H1 (cell line): ENCODE data around the gene SYT6. TPM values are rescaled to one million over a fixed set of nuclear protein-coding genes. Genes with fewer than 3 reads are reported as not detected.

ENCODE experiments used
- polyA plus RNA-seq, 7 experiments: library from polyadenylated mRNA; depleted of rRNA in 3 of 7; stranded (reverse) in 5 of 7; unstranded in 2 of 7; fragments of >200 nt in 5 of 7; fragments of 200-250 nt in 2 of 7; gene quantifications; 1 replicate in 5 of 7; 2 replicates in 1 of 7; 4 replicates in 1 of 7; pipeline versions ENCODE4 v1.2.1 to v1.2.3, GENCODE V29; 2011 to 2013; ENCODE audit warnings: missing spikeins in 2 of 7, mixed read lengths in 2 of 7
- total RNA-seq: library from RNA; stranded (reverse); fragmentation: NEBNext Ultra II Directional; extraction: Animal tissue kit (Norgen Biotek cat#: 25700); gene quantifications from 2 replicates; pipeline ENCODE4 v1.2.1, GENCODE V29; 2021
- TF ChIP-seq, protein P1 (sequence below): fragments of 300-600 bp; sonication (generic); IDR thresholded peaks from 2 replicates; pipeline ENCODE4 v1.7.1; 2012; ENCODE audit warnings: low read length, moderate library complexity, mild to moderate bottlenecking, inconsistent platforms; ENCODE audit not compliant: insufficient replicate concordance

The SYT6 gene
- total and polyA plus RNA-seq, 2 of the 8 experiments (the other 6 are each of a cell fraction or from before 2014, with no cell fraction given), result 33.7 to 83.5 TPM

- TF ChIP-seq, protein P1, sequence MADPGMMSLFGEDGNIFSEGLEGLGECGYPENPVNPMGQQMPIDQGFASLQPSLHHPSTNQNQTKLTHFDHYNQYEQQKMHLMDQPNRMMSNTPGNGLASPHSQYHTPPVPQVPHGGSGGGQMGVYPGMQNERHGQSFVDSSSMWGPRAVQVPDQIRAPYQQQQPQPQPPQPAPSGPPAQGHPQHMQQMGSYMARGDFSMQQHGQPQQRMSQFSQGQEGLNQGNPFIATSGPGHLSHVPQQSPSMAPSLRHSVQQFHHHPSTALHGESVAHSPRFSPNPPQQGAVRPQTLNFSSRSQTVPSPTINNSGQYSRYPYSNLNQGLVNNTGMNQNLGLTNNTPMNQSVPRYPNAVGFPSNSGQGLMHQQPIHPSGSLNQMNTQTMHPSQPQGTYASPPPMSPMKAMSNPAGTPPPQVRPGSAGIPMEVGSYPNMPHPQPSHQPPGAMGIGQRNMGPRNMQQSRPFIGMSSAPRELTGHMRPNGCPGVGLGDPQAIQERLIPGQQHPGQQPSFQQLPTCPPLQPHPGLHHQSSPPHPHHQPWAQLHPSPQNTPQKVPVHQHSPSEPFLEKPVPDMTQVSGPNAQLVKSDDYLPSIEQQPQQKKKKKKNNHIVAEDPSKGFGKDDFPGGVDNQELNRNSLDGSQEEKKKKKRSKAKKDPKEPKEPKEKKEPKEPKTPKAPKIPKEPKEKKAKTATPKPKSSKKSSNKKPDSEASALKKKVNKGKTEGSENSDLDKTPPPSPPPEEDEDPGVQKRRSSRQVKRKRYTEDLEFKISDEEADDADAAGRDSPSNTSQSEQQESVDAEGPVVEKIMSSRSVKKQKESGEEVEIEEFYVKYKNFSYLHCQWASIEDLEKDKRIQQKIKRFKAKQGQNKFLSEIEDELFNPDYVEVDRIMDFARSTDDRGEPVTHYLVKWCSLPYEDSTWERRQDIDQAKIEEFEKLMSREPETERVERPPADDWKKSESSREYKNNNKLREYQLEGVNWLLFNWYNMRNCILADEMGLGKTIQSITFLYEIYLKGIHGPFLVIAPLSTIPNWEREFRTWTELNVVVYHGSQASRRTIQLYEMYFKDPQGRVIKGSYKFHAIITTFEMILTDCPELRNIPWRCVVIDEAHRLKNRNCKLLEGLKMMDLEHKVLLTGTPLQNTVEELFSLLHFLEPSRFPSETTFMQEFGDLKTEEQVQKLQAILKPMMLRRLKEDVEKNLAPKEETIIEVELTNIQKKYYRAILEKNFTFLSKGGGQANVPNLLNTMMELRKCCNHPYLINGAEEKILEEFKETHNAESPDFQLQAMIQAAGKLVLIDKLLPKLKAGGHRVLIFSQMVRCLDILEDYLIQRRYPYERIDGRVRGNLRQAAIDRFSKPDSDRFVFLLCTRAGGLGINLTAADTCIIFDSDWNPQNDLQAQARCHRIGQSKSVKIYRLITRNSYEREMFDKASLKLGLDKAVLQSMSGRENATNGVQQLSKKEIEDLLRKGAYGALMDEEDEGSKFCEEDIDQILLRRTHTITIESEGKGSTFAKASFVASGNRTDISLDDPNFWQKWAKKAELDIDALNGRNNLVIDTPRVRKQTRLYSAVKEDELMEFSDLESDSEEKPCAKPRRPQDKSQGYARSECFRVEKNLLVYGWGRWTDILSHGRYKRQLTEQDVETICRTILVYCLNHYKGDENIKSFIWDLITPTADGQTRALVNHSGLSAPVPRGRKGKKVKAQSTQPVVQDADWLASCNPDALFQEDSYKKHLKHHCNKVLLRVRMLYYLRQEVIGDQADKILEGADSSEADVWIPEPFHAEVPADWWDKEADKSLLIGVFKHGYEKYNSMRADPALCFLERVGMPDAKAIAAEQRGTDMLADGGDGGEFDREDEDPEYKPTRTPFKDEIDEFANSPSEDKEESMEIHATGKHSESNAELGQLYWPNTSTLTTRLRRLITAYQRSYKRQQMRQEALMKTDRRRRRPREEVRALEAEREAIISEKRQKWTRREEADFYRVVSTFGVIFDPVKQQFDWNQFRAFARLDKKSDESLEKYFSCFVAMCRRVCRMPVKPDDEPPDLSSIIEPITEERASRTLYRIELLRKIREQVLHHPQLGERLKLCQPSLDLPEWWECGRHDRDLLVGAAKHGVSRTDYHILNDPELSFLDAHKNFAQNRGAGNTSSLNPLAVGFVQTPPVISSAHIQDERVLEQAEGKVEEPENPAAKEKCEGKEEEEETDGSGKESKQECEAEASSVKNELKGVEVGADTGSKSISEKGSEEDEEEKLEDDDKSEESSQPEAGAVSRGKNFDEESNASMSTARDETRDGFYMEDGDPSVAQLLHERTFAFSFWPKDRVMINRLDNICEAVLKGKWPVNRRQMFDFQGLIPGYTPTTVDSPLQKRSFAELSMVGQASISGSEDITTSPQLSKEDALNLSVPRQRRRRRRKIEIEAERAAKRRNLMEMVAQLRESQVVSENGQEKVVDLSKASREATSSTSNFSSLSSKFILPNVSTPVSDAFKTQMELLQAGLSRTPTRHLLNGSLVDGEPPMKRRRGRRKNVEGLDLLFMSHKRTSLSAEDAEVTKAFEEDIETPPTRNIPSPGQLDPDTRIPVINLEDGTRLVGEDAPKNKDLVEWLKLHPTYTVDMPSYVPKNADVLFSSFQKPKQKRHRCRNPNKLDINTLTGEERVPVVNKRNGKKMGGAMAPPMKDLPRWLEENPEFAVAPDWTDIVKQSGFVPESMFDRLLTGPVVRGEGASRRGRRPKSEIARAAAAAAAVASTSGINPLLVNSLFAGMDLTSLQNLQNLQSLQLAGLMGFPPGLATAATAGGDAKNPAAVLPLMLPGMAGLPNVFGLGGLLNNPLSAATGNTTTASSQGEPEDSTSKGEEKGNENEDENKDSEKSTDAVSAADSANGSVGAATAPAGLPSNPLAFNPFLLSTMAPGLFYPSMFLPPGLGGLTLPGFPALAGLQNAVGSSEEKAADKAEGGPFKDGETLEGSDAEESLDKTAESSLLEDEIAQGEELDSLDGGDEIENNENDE, result peak; percentile 24
Measured at GRCh38 chr1:114075546-114076242, 78.0 kb downstream of the SYT6 start (continued).
